HepG2 (cell line): ENCODE data around the gene KDM4B. TPM values are rescaled to one million over a fixed set of nuclear protein-coding genes. Genes with fewer than 3 reads are reported as not detected.

Experiments used
- DPF2 ChIP-seq: sonication (generic); formaldehyde crosslinking; IDR thresholded peaks from 2 replicates; pipeline ENCODE4 v1.4.0; 2020; ENCODE audit warnings: mild to moderate bottlenecking, low read depth, missing genetic modification reagents, borderline replicate concordance
- FOXA3 ChIP-seq: IDR thresholded peaks from 2 replicates; pipeline ENCODE4 v1.6.1; 2016; ENCODE audit warnings: missing genetic modification reagents, missing compliant biosample characterization
- HES4 ChIP-seq: sonication (generic); formaldehyde crosslinking; IDR thresholded peaks from 2 replicates; pipeline ENCODE4 v1.9.0; 2021; ENCODE audit warnings: mild to moderate bottlenecking, missing genetic modification reagents, borderline replicate concordance
- KDM5B ChIP-seq: sonication (generic); formaldehyde crosslinking; IDR thresholded peaks from 2 replicates; pipeline ENCODE4 v1.4.0; 2020; ENCODE audit warnings: missing genetic modification reagents, mild to moderate bottlenecking, borderline replicate concordance
- MEF2D ChIP-seq: sonication (generic); formaldehyde crosslinking; IDR thresholded peaks from 2 replicates; pipeline ENCODE4 v1.5.1; 2020; ENCODE audit warnings: mild to moderate bottlenecking, missing genetic modification reagents
- MEIS1 ChIP-seq: sonication (generic); formaldehyde crosslinking; IDR thresholded peaks from 2 replicates; pipeline ENCODE4 v1.9.0; 2021; ENCODE audit warnings: mild to moderate bottlenecking, missing genetic modification reagents, moderate library complexity, borderline replicate concordance
- NONO ChIP-seq, 2 experiments: fragments of 450-650 bp in 1 of 2; sonication (generic) in 1 of 2; formaldehyde crosslinking in 1 of 2; IDR thresholded peaks in 1 of 2; conservative IDR thresholded peaks in 1 of 2; 2 replicates each; pipeline versions ENCODE4 v1.6.1 to v1.8.0; 2017 to 2022; ENCODE audit warnings: mild to moderate bottlenecking in 1 of 2, missing genetic modification reagents in 1 of 2, moderate library complexity in 1 of 2
- NR2C2 ChIP-seq: sonication (generic); formaldehyde crosslinking; IDR thresholded peaks from 2 replicates; pipeline ENCODE4 v1.4.0; 2020; ENCODE audit warnings: missing genetic modification reagents, mild to moderate bottlenecking, moderate library complexity, borderline replicate concordance
- RARA ChIP-seq: IDR thresholded peaks from 2 replicates; pipeline ENCODE4 v1.6.1; 2016; ENCODE audit warnings: missing genetic modification reagents, missing compliant biosample characterization
- YY1 ChIP-seq: IDR thresholded peaks from 2 replicates; pipeline ENCODE4 v1.6.1; 2011; ENCODE audit warnings: low read length, low read depth, moderate library complexity, mild to moderate bottlenecking; ENCODE audit not compliant: insufficient read depth, insufficient replicate concordance
- ZIK1 ChIP-seq: sonication (generic); formaldehyde crosslinking; IDR thresholded peaks from 2 replicates; pipeline ENCODE4 v1.5.0; 2020; ENCODE audit warnings: mild to moderate bottlenecking, low read depth, missing genetic modification reagents, borderline replicate concordance
- ZMYM4 ChIP-seq: sonication (generic); formaldehyde crosslinking; IDR thresholded peaks from 2 replicates; pipeline ENCODE4 v1.8.1; 2023; ENCODE audit warnings: mild to moderate bottlenecking, missing genetic modification reagents
- ZNF501 ChIP-seq: sonication (generic); formaldehyde crosslinking; IDR thresholded peaks from 2 replicates; pipeline ENCODE4 v1.5.1; 2020; ENCODE audit warnings: mild to moderate bottlenecking, moderate library complexity, missing genetic modification reagents
- ZNF556 ChIP-seq: sonication (generic); formaldehyde crosslinking; IDR thresholded peaks from 2 replicates; pipeline ENCODE4 v1.4.0; 2020; ENCODE audit warnings: mild to moderate bottlenecking, missing genetic modification reagents, borderline replicate concordance
- polyA plus RNA-seq, 8 experiments: library from polyadenylated mRNA; depleted of rRNA in 3 of 8; stranded (reverse) in 7 of 8; unstranded in 1 of 8; fragments of >200 nt; fragmentation: Illumina TruSeq in 4 of 8; extraction: Trizol in 4 of 8; gene quantifications; 2 replicates each; pipeline versions ENCODE4 v1.2.1 to v1.2.3, GENCODE V29; 2011 to 2016; ENCODE audit warnings: low read depth in 4 of 8, missing spikeins in 1 of 8, mixed read lengths in 1 of 8; ENCODE audit not compliant: insufficient read depth in 1 of 8
- total RNA-seq, 5 experiments: library from RNA; depleted of rRNA; stranded (reverse); fragments of >200 nt; fragmentation: Illumina TruSeq; extraction: Trizol; gene quantifications; 2 replicates each; pipeline ENCODE4 v1.2.3, GENCODE V29; 2016; ENCODE audit warnings: low read depth in 1 of 5
- TF ChIP-seq, protein P1 (sequence below): sonication (generic); formaldehyde crosslinking; IDR thresholded peaks from 2 replicates; pipeline ENCODE4 v1.4.0; 2020; ENCODE audit warnings: mild to moderate bottlenecking, missing genetic modification reagents
- TF ChIP-seq, protein P2 (sequence below): sonication (generic); formaldehyde crosslinking; IDR thresholded peaks from 2 replicates; pipeline ENCODE4 v1.4.0; 2020; ENCODE audit warnings: missing genetic modification reagents, borderline replicate concordance
- TF ChIP-seq, protein P3 (sequence below): sonication (generic); formaldehyde crosslinking; IDR thresholded peaks from 2 replicates; pipeline ENCODE4 v1.8.1; 2022; ENCODE audit warnings: low read depth, mild to moderate bottlenecking, missing genetic modification reagents
- TF ChIP-seq, protein P4 (sequence below): sonication (generic); formaldehyde crosslinking; IDR thresholded peaks from 2 replicates; pipeline ENCODE4 v1.5.1; 2020; ENCODE audit warnings: mild to moderate bottlenecking, moderate library complexity, missing genetic modification reagents

Gene KDM4B
- total and polyA plus RNA-seq, 2 of the 13 experiments (the other 11 are each of a cell fraction or from before 2014, with no cell fraction given) = 4.9 to 14.6 TPM

DNA sequence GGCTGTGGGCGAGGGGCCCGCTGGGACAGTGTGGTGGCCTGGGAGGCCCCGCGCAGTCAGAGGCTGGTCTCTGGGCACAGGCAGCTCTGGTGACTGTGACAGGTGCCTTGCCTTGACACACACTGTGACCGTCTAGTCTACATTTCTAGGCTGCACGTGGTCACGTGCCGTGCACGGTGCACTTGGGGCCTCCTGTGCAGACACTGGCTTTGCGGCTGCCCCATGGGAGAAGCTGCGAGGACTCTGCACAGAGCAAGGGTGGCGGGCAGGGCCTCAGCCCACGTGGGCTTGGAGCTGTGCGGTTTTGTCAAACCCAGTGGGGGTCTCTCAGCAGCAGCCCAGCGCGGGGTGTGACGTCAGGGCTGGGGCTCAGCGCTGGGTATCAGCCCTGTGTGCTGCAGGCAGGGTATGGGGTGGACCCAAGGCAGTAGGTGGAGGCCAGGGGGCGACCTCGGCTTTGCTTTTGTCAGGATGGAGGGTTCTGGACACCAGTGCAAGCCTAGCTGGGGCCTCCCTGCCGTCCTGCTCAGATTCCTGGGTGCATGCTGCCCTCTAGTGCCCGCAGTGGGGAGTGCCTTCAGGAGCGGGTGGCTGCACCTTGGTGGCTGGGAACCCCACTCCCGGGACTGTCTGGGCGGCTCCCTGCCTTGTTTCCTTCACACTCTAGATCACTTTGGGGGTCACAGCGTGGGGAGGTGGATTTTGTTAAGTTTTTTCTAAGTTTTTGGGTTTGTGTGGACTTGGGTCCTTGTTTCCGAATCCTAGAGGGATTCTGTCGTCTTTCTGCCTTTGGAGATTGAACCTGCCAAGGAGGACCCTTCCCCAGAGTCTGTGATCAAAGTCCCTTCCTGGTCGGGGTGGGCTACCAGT lies 62.6 kb downstream of the KDM4B start (continued):
- TF ChIP-seq, protein P1, sequence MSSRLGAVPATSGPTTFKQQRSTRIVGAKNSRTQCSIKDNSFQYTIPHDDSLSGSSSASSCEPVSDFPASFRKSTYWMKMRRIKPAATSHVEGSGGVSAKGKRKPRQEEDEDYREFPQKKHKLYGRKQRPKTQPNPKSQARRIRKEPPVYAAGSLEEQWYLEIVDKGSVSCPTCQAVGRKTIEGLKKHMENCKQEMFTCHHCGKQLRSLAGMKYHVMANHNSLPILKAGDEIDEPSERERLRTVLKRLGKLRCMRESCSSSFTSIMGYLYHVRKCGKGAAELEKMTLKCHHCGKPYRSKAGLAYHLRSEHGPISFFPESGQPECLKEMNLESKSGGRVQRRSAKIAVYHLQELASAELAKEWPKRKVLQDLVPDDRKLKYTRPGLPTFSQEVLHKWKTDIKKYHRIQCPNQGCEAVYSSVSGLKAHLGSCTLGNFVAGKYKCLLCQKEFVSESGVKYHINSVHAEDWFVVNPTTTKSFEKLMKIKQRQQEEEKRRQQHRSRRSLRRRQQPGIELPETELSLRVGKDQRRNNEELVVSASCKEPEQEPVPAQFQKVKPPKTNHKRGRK (CRISPR knock-in tag) = 0 out of 2 replicates have a peak, but pooled peaks have one; percentile 37
- TF ChIP-seq HES4 (CRISPR knock-in tag) (peak; percentile 69; the same call in 1 of the 2 replicates), ZNF501 (CRISPR knock-in tag) (no peak), RARA (CRISPR knock-in tag) (no peak), DPF2 (CRISPR knock-in tag) (no peak), NR2C2 (no peak), YY1 (peak; percentile 24), NONO (IDR thresholded peaks at IDR 0.05) (no peak), NONO (CRISPR knock-in tag; conservative IDR thresholded peaks at IDR 0.05) (peak; percentile 77), ZNF556 (CRISPR knock-in tag) (peak; percentile 75; the same call in 1 of the 2 replicates), MEF2D (CRISPR knock-in tag) (0 out of 2 replicates have a peak, but pooled peaks have one; percentile 27), ZIK1 (CRISPR knock-in tag) (peak; percentile 66; the same call in 1 of the 2 replicates), ZMYM4 (0 out of 2 replicates have a peak, but pooled peaks have one; percentile 29), KDM5B (CRISPR knock-in tag) (peak; percentile 54; the same call in 1 of the 2 replicates), MEIS1 (CRISPR knock-in tag) (no peak), FOXA3 (CRISPR knock-in tag) (peak; percentile 11; the same call in 1 of the 2 replicates)
- TF ChIP-seq, protein P2, sequence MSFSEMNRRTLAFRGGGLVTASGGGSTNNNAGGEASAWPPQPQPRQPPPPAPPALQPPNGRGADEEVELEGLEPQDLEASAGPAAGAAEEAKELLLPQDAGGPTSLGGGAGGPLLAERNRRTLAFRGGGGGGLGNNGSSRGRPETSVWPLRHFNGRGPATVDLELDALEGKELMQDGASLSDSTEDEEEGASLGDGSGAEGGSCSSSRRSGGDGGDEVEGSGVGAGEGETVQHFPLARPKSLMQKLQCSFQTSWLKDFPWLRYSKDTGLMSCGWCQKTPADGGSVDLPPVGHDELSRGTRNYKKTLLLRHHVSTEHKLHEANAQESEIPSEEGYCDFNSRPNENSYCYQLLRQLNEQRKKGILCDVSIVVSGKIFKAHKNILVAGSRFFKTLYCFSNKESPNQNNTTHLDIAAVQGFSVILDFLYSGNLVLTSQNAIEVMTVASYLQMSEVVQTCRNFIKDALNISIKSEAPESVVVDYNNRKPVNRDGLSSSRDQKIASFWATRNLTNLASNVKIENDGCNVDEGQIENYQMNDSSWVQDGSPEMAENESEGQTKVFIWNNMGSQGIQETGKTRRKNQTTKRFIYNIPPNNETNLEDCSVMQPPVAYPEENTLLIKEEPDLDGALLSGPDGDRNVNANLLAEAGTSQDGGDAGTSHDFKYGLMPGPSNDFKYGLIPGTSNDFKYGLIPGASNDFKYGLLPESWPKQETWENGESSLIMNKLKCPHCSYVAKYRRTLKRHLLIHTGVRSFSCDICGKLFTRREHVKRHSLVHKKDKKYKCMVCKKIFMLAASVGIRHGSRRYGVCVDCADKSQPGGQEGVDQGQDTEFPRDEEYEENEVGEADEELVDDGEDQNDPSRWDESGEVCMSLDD = no peak
- TF ChIP-seq, protein P3, sequence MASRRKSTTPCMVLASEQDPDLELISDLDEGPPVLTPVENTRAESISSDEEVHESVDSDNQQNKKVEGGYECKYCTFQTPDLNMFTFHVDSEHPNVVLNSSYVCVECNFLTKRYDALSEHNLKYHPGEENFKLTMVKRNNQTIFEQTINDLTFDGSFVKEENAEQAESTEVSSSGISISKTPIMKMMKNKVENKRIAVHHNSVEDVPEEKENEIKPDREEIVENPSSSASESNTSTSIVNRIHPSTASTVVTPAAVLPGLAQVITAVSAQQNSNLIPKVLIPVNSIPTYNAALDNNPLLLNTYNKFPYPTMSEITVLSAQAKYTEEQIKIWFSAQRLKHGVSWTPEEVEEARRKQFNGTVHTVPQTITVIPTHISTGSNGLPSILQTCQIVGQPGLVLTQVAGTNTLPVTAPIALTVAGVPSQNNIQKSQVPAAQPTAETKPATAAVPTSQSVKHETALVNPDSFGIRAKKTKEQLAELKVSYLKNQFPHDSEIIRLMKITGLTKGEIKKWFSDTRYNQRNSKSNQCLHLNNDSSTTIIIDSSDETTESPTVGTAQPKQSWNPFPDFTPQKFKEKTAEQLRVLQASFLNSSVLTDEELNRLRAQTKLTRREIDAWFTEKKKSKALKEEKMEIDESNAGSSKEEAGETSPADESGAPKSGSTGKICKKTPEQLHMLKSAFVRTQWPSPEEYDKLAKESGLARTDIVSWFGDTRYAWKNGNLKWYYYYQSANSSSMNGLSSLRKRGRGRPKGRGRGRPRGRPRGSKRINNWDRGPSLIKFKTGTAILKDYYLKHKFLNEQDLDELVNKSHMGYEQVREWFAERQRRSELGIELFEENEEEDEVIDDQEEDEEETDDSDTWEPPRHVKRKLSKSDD = 0 out of 2 replicates have a peak, but pooled peaks have one; percentile 25
- TF ChIP-seq, protein P4, sequence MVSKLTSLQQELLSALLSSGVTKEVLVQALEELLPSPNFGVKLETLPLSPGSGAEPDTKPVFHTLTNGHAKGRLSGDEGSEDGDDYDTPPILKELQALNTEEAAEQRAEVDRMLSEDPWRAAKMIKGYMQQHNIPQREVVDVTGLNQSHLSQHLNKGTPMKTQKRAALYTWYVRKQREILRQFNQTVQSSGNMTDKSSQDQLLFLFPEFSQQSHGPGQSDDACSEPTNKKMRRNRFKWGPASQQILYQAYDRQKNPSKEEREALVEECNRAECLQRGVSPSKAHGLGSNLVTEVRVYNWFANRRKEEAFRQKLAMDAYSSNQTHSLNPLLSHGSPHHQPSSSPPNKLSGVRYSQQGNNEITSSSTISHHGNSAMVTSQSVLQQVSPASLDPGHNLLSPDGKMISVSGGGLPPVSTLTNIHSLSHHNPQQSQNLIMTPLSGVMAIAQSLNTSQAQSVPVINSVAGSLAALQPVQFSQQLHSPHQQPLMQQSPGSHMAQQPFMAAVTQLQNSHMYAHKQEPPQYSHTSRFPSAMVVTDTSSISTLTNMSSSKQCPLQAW (CRISPR knock-in tag) = no peak
